Fibroblast of the aortic adventitia (primary cell): ENCODE measurements around the gene TAF1D. TPM values are rescaled to one million over a fixed set of nuclear protein-coding genes. Genes with fewer than 3 reads are reported as not detected.

Source experiments
- DNase-seq: peaks from one replicate; pipeline ENCODE4 v3.0.0-alpha.2; 2010; ENCODE audit warnings: low read depth
- H3K4me3 ChIP-seq: 2 replicates; pipeline ENCODE4 v1.5.1; 2011; ENCODE audit warnings: low read depth, mild to moderate bottlenecking, control low read depth, low read length, moderate library complexity
- CTCF ChIP-seq: IDR thresholded peaks from 2 replicates; pipeline ENCODE4 v1.5.1; 2011; ENCODE audit warnings: mild to moderate bottlenecking, low read length, control low read depth, inconsistent platforms; ENCODE audit not compliant: insufficient read depth
- small RNA-seq: library from RNA; depleted of rRNA; stranded (forward); fragments of <200 nt; gene quantifications from one replicate; pipeline ENCODE3, GENCODE V24; 2012
- total RNA-seq: library from RNA; depleted of rRNA; stranded (reverse); fragments of >200 nt; gene quantifications from 2 replicates; pipeline ENCODE4 v1.2.3, GENCODE V29; 2012; ENCODE audit warnings: low replicate concordance

TAF1D gene
- total RNA-seq, 1 donor: 233 TPM

- no peak for TF ChIP-seq CTCF
- DNase-seq: peak; percentile 66
- no peak overlapping the region for H3K4me3 ChIP-seq
These were observed 54.5 kb downstream of the TAF1D start for GRCh38 chr11:93686812-93687211.

- DNase-seq: no peak
- no peak for TF ChIP-seq CTCF
- no peak overlapping the region for H3K4me3 ChIP-seq
These were observed 55.1 kb downstream of the TAF1D start for GRCh38 chr11:93686226-93686625.

Small RNA genes within 50 kb of the gene (small RNA-seq; reads per million reads assigned to genes)
- not detected for gene RF00019
- gene RF00493: 33.4 reads per million, percentile 96 among the genes with 10 or more reads in this experiment
- gene SCARNA9: not detected
- not detected for gene SNORA1
- not detected for gene SNORA18
- not detected for gene SNORA25
- gene SNORA32: not detected
- gene SNORA40: not detected
- not detected for gene SNORA8
- not detected for gene SNORD5
- 3,440 reads per million, percentile 100 among the genes with 10 or more reads in this experiment for gene SNORD6

Other genes with a start within 250 kb of the TAF1D start
- gene SMCO4, start 198.1 kb downstream of the TAF1D start, total RNA-seq: 6.7 and 7.3 TPM in 2 replicates
- 13.7 and 33.3 TPM in 2 replicates for gene CEP295, start 79.8 kb downstream of the TAF1D start, total RNA-seq
- gene C11orf54, start 177 bp upstream of the TAF1D start, total RNA-seq: 30.6 and 44.0 TPM in 2 replicates
- gene MED17, start 42.8 kb upstream of the TAF1D start, total RNA-seq: 23.4 and 30.3 TPM in 2 replicates
- 0.18 and 0.25 TPM in 2 replicates for gene VSTM5, start 109.1 kb upstream of the TAF1D start, total RNA-seq